NB4 (cell line): ENCODE measurements around the gene C1orf174.

Source experiments
- MYC ChIP-seq: IDR thresholded peaks from 2 replicates; pipeline ENCODE4 v1.6.1; 2011; ENCODE audit warnings: low read depth, low read length
- TF ChIP-seq, protein P1 (sequence below): IDR thresholded peaks from one replicate; pipeline ENCODE4 v1.5.1; 2012; ENCODE audit warnings: low read depth, low read length
- TF ChIP-seq, protein P2 (sequence below): IDR thresholded peaks from 2 replicates; pipeline ENCODE4 v1.6.1; 2011; ENCODE audit warnings: low read depth, low read length

DNA sequence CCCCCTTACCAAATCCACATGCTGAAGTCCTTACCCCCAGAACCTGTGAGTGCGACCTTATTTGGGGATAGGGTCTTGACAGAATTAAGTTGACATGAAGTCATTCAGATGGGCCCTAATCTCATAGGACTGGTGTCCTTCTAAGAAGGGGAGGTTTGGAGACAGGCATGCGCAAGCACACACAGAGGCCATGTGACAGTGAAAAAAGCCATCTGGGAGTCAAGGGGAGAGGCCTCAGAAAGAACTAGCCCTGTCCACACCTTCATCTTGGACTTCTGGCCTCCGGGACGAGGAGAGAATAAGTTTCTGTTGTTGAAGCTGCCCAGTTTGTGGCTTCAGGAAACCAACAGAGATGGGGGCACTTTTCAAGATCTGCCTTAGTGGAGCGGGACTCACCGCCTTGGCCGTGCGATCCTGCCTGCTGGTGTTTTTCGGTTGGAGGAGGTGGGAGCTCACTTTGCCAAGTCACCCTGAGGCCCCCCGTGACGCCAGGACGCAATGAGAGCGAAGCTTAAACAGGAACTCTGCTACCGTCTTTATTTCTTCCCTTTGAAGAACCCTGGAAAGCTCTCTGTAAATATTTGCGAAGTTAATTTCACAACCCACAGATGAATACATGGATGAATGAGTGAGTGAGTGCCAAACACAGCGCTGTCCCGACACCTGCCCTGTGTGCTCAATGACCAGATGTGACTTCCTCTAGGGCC, 42.5 kb upstream of the C1orf174 start:
- TF ChIP-seq MYC, result no peak
- TF ChIP-seq, protein P1, sequence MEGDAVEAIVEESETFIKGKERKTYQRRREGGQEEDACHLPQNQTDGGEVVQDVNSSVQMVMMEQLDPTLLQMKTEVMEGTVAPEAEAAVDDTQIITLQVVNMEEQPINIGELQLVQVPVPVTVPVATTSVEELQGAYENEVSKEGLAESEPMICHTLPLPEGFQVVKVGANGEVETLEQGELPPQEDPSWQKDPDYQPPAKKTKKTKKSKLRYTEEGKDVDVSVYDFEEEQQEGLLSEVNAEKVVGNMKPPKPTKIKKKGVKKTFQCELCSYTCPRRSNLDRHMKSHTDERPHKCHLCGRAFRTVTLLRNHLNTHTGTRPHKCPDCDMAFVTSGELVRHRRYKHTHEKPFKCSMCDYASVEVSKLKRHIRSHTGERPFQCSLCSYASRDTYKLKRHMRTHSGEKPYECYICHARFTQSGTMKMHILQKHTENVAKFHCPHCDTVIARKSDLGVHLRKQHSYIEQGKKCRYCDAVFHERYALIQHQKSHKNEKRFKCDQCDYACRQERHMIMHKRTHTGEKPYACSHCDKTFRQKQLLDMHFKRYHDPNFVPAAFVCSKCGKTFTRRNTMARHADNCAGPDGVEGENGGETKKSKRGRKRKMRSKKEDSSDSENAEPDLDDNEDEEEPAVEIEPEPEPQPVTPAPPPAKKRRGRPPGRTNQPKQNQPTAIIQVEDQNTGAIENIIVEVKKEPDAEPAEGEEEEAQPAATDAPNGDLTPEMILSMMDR, result no peak
- TF ChIP-seq, protein P2, sequence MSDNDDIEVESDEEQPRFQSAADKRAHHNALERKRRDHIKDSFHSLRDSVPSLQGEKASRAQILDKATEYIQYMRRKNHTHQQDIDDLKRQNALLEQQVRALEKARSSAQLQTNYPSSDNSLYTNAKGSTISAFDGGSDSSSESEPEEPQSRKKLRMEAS, result no peak
